Mesenchymal stem cell (in vitro differentiated cells and primary cell): ENCODE data around the gene COA6.

ENCODE experiments used
- DNase-seq: peaks from one replicate; pipeline ENCODE4 v3.0.0-alpha.2; 2013
- H2AFZ ChIP-seq: one replicate; pipeline ENCODE4 v1.6.1; 2013; ENCODE audit warnings: low read depth, mild to moderate bottlenecking, control low read depth, inconsistent platforms, low read length, moderate library complexity
- H2AK5ac ChIP-seq: 2 replicates; pipeline ENCODE4 v1.6.1; 2013; ENCODE audit warnings: low read length, moderate library complexity, mild to moderate bottlenecking, inconsistent platforms; ENCODE audit not compliant: severe bottlenecking
- H2BK120ac ChIP-seq: one replicate; pipeline ENCODE4 v1.6.1; 2013; ENCODE audit warnings: low read depth, mild to moderate bottlenecking, inconsistent platforms, low read length, moderate library complexity
- H2BK12ac ChIP-seq, 2 experiments: one replicate each; pipeline ENCODE4 v1.6.1; 2013; ENCODE audit warnings: inconsistent platforms in 2 of 2, low read length in 2 of 2, mild to moderate bottlenecking in 2 of 2, moderate library complexity in 2 of 2, control low read depth in 1 of 2
- H2BK15ac ChIP-seq: one replicate; pipeline ENCODE4 v1.6.1; 2013; ENCODE audit warnings: mild to moderate bottlenecking, low read depth, inconsistent platforms; ENCODE audit not compliant: poor library complexity, severe bottlenecking
- H2BK5ac ChIP-seq: 2 replicates; pipeline ENCODE4 v1.6.1; 2013; ENCODE audit warnings: low read depth, mild to moderate bottlenecking, low read length, control low read depth, inconsistent platforms; ENCODE audit not compliant: poor library complexity, severe bottlenecking
- H3K14ac ChIP-seq, 2 experiments: one replicate each; pipeline ENCODE4 v1.6.1; 2013; ENCODE audit warnings: inconsistent platforms in 2 of 2, low read length in 2 of 2, control low read depth in 1 of 2, mild to moderate bottlenecking in 1 of 2, moderate library complexity in 1 of 2
- H3K18ac ChIP-seq, 2 experiments: one replicate each; pipeline ENCODE4 v1.6.1; 2013; ENCODE audit warnings: inconsistent platforms in 2 of 2, low read length in 2 of 2, control low read depth in 1 of 2, low read depth in 1 of 2, mild to moderate bottlenecking in 1 of 2
- H3K23ac ChIP-seq, 2 experiments: one replicate each; pipeline ENCODE4 v1.6.1; 2013; ENCODE audit warnings: inconsistent platforms in 2 of 2, low read length in 2 of 2, mild to moderate bottlenecking in 2 of 2, moderate library complexity in 2 of 2, control low read depth in 1 of 2
- H3K27ac ChIP-seq: 2 replicates; pipeline ENCODE4 v1.5.1; 2013; ENCODE audit warnings: mild to moderate bottlenecking, moderate library complexity, low read length, control low read depth, inconsistent platforms; ENCODE audit not compliant: poor library complexity, severe bottlenecking
- H3K27me3 ChIP-seq, 2 experiments: 2 replicates each; pipeline versions ENCODE4 v1.6.1 to v1.7.0; 2013; ENCODE audit warnings: low read length in 2 of 2, mild to moderate bottlenecking in 2 of 2, moderate library complexity in 2 of 2, control low read depth in 1 of 2, inconsistent platforms in 1 of 2; ENCODE audit not compliant: control insufficient read depth in 1 of 2, insufficient read depth in 1 of 2
- H3K36me3 ChIP-seq, 2 experiments: 2 replicates each; pipeline versions ENCODE4 v1.6.1 to v1.7.0; 2013; ENCODE audit warnings: low read length in 2 of 2, control low read depth in 1 of 2, inconsistent platforms in 1 of 2, low read depth in 1 of 2, mild to moderate bottlenecking in 1 of 2; ENCODE audit not compliant: insufficient read depth in 2 of 2, control insufficient read depth in 1 of 2
- H3K4ac ChIP-seq, 2 experiments: one replicate each; pipeline ENCODE4 v1.6.1; 2013; ENCODE audit warnings: inconsistent platforms in 2 of 2, low read length in 2 of 2, mild to moderate bottlenecking in 2 of 2, moderate library complexity in 2 of 2, control low read depth in 1 of 2, low read depth in 1 of 2
- H3K4me1 ChIP-seq: 2 replicates; pipeline ENCODE4 v1.6.1; 2013; ENCODE audit warnings: low read depth, low read length, control low read depth; ENCODE audit not compliant: control insufficient read depth, insufficient read depth
- H3K4me2 ChIP-seq: 2 replicates; pipeline ENCODE4 v1.6.1; 2013; ENCODE audit warnings: low read length, mild to moderate bottlenecking, inconsistent platforms; ENCODE audit not compliant: poor library complexity, severe bottlenecking
- H3K4me3 ChIP-seq, 2 experiments: 2 replicates each; pipeline versions ENCODE4 v1.5.1 to v1.7.0; 2013; ENCODE audit warnings: low read length in 2 of 2, mild to moderate bottlenecking in 2 of 2, control low read depth in 1 of 2, low read depth in 1 of 2; ENCODE audit not compliant: insufficient read depth in 1 of 2
- H3K79me1 ChIP-seq: replicated peaks from 2 replicates; pipeline ENCODE4 v1.6.1; 2013; ENCODE audit warnings: mild to moderate bottlenecking, control low read depth, low read length, inconsistent platforms; ENCODE audit not compliant: poor library complexity, severe bottlenecking
- H3K9ac ChIP-seq: 2 replicates; pipeline ENCODE4 v1.7.0; 2013; ENCODE audit warnings: mild to moderate bottlenecking, low read length, moderate library complexity
- H3K9me3 ChIP-seq: 2 replicates; pipeline ENCODE4 v1.7.0; 2013; ENCODE audit warnings: mild to moderate bottlenecking, low read length; ENCODE audit not compliant: control insufficient read depth
- H4K8ac ChIP-seq: one replicate; pipeline ENCODE4 v1.6.1; 2013; ENCODE audit warnings: inconsistent platforms, mild to moderate bottlenecking, low read length, moderate library complexity
- H4K91ac ChIP-seq: one replicate; pipeline ENCODE4 v1.6.1; 2013; ENCODE audit warnings: mild to moderate bottlenecking, low read length, inconsistent platforms
- WGBS: methylation state at CpG from one replicate; pipeline ENCODE4 v1.1.7; 2013; ENCODE audit warnings: mixed read lengths; 5-methylcytosine and 5-hydroxymethylcytosine counted together

The COA6 gene

DNA sequence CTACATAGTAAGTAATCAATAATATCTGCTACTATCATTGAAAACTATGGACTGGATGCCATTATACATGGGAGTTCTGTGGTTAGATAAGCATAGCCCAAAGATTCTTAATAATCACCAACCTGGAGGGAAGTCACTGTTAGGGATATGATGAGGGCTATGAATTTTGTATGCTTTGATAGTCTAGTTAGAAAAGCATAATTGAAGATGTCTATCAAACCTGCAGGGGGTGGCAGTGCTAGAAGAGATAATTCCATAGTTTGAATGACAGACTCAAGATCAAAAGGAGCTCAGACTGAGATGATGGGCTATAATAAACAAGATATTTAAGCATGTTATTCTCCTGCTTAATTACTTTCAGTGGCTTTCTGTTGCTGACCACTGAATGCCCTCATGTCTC, 15.4 kb upstream of the COA6 start:
- H3K36me3 ChIP-seq: no peaks in the 10 kb centered on the region
- H3K9me3 ChIP-seq: no peaks in the 10 kb centered on the region
- no peak overlapping the region for H2BK120ac ChIP-seq
- no peak overlapping the region for H2BK15ac ChIP-seq
- DNase-seq: no peak
- no peak overlapping the region for H3K4me2 ChIP-seq
- H2AFZ ChIP-seq: no peak overlapping the region
- no peak overlapping the region for H3K23ac ChIP-seq
- no peak overlapping the region for H2BK5ac ChIP-seq
- no peak overlapping the region for H3K27ac ChIP-seq
- peaks cover 0 to 12% of the 10 kb centered on the region in 2 experiments for H3K27me3 ChIP-seq
- H4K8ac ChIP-seq: no peak overlapping the region
- no peak overlapping the region for H3K9ac ChIP-seq
- H3K79me1 ChIP-seq: no peaks in the 10 kb centered on the region
- H3K14ac ChIP-seq: no peak overlapping the region
- H3K4me1 ChIP-seq: no peaks in the 10 kb centered on the region
- H3K4ac ChIP-seq: no peak overlapping the region
- no peak overlapping the region for H3K4me3 ChIP-seq
- H2BK12ac ChIP-seq: no peak overlapping the region
- no peak overlapping the region for H2AK5ac ChIP-seq
- H4K91ac ChIP-seq: no peak overlapping the region
- H3K18ac ChIP-seq: no peak overlapping the region

DNA sequence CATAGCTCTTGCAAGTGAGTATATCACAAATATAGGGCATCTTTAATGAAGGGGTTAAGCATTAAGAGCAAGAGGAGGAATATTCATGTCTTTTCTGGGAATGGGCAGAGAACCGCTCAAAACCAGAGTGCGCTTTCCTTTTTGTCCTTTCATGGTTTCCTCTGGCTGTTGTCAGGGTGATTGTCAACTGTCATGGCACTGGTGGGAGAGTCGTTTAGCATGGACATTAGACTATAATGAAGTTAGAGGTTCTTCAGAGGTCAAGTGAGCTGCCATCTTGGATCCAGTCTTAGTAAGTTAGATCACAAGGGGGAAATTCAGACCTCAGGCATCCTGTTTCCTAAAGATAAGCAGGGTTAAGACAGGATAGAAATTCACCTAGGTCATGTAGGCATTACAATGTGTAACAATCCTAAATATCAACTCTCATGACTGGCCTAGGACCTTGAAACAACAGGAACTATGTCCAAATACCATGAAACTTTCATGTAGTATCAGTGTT, 12.1 kb upstream of the COA6 start:
- Histone ChIP-seq H3K36me3 (no peaks in the 10 kb centered on the region), H2AFZ (no peak overlapping the region), H2BK12ac (no peak overlapping the region), H4K91ac (no peak overlapping the region), H2BK120ac (no peak overlapping the region), H3K4me1 (no peaks in the 10 kb centered on the region), H2AK5ac (no peak overlapping the region), H3K9me3 (no peaks in the 10 kb centered on the region), H4K8ac (no peak overlapping the region), H2BK5ac (no peak overlapping the region), H3K4me3 (no peak overlapping the region), H3K18ac (no peak overlapping the region), H3K27me3 (peaks cover 0 to 12% of the 10 kb centered on the region in 2 experiments), H3K4ac (no peak overlapping the region), H2BK15ac (no peak overlapping the region), H3K4me2 (no peak overlapping the region), H3K14ac (no peak overlapping the region), H3K9ac (no peak overlapping the region), H3K23ac (no peak overlapping the region), H3K27ac (no peak overlapping the region), H3K79me1 (no peaks in the 10 kb centered on the region)
- no peak for DNase-seq
- 89% methylated on average over 3 of the region's 3 CpGs for WGBS

DNA sequence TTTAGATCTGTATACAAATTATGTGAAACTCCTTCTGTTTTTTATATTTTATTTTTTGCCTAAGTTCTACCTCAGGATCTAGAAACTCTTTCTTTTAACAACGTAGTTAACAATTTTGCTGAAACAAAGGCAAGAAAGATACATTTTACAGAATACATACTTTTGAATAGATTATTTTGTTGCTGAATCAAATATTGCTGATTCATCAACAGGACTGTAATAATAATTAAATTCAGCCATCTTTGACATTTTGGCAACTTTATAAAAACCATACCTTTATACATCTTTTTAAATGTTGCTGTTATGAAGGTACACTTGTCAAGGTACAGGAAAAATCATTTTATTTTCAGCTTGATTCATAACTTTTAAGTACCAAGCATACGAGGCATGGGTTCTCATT, 10.7 kb upstream of the COA6 start:
- Histone ChIP-seq H2BK15ac (no peak overlapping the region), H2BK12ac (no peak overlapping the region), H3K27ac (no peak overlapping the region), H3K9ac (no peak overlapping the region), H3K79me1 (no peaks in the 10 kb centered on the region), H3K4me2 (no peak overlapping the region), H3K36me3 (no peaks in the 10 kb centered on the region), H3K4me1 (no peaks in the 10 kb centered on the region), H4K91ac (no peak overlapping the region), H4K8ac (no peak overlapping the region), H2BK120ac (no peak overlapping the region), H3K14ac (no peak overlapping the region), H3K9me3 (no peaks in the 10 kb centered on the region), H3K4ac (no peak overlapping the region), H2AFZ (no peak overlapping the region), H3K4me3 (no peak overlapping the region), H3K18ac (no peak overlapping the region), H2BK5ac (no peak overlapping the region), H2AK5ac (no peak overlapping the region), H3K27me3 (peaks cover 0 to 12% of the 10 kb centered on the region in 2 experiments), H3K23ac (no peak overlapping the region)
- WGBS: 60% methylated on average over 1 of the region's 2 CpGs
- no peak for DNase-seq

DNA sequence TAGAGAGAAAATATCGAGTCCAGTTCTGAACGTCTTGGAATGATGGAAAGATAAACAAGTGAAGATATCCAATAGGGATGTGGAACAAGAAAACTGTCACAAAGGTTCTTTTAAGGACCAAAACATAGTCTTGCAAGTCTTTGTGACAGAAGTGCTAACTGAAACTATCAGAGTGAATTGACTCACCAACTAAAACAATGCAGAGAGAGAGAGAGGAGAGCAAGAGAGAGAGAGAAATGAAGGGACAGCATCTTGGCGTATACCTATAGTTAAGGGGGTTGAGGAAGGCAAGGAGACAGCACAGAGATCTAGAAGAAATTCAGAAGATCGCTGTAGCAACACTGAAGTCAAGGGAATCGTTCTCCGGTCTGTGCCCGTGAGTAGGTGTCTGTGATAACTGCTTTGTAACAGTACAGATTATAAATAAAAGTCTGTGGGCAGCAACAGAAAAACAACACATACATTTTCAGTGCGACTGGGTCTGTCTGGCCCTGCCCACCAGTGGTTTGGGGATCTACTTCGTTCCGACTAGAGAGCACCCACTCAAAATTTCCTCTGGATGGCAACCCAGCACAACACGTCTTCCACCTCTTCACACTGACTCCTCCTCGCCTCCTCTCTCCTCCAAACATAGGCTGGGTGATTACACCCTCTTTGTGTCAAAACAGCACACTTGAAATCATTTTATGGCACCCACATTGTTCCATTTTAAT, 4.8 kb upstream of the COA6 start:
- WGBS: 85% methylated on average over 11 of the region's 12 CpGs
- Histone ChIP-seq H3K23ac (no peak overlapping the region), H3K9me3 (no peaks in the 10 kb centered on the region), H3K18ac (no peak overlapping the region), H4K91ac (no peak overlapping the region), H3K27me3 (no peaks in the 10 kb centered on the region), H2BK15ac (no peak overlapping the region), H4K8ac (no peak overlapping the region), H2AK5ac (no peak overlapping the region), H3K36me3 (no peaks in the 10 kb centered on the region), H3K4me2 (no peak overlapping the region), H3K27ac (no peak overlapping the region), H3K14ac (no peak overlapping the region), H3K4me3 (no peak overlapping the region), H3K9ac (no peak overlapping the region), H2BK12ac (no peak overlapping the region), H2BK120ac (no peak overlapping the region), H3K79me1 (peaks cover 2% of the 10 kb centered on the region), H2BK5ac (no peak overlapping the region), H3K4ac (no peak overlapping the region), H3K4me1 (no peaks in the 10 kb centered on the region), H2AFZ (no peak overlapping the region)
- no peak for DNase-seq
